ENCODE results near the gene KCNAB1.

KCNAB1 gene

DNA sequence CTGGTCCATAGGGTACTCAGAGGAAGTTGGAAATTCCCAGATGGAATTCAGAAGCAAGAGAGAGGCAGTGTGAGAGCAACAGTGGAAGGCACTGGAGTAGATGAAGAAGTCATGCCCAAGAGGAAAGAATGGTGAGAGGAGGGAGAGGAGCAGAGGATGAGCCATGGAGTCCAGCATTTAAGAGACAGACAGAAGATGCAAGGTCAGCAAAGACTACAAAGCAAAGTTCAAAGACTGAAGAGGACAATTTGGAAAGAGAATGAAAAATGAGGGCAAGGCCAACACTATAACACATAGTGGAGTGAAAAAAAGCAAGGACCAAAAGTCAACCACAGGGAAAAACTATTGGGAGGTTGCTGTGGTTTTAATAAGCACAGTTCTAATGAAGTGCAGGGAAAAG is 255.8 kb downstream of the KCNAB1 start:
- FAIRE-seq, result no peak

GRCh38 chr3:156377266-156377665 is 256.9 kb downstream of the KCNAB1 start:
- no peak for FAIRE-seq

- no peak for FAIRE-seq
These were observed 257.3 kb downstream of the KCNAB1 start for GRCh38 chr3:156377718-156378117.

DNA sequence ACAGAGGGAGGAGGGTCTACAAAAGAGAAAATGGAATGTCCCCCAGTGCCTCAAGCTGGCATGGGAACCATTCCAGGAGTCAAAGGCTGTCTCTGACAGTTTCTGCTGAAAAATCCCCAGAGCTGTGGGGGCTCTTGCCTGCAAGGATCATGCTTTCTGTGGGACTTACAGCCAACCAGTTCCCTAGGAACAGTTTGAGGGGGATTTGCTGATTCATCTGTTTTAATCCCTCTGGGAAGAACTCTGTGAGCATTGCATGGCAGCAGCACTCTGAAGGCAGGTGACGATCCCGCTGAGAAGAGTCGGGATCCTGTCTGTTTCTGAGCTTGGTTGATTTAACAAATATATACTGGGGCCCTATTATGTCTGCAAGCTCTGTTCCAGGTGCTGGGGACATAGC is 258.5 kb downstream of the KCNAB1 start:
- FAIRE-seq, result no peak

GRCh38 chr3:156379327-156379726 is 258.9 kb downstream of the KCNAB1 start:
- no peak for FAIRE-seq

DNA sequence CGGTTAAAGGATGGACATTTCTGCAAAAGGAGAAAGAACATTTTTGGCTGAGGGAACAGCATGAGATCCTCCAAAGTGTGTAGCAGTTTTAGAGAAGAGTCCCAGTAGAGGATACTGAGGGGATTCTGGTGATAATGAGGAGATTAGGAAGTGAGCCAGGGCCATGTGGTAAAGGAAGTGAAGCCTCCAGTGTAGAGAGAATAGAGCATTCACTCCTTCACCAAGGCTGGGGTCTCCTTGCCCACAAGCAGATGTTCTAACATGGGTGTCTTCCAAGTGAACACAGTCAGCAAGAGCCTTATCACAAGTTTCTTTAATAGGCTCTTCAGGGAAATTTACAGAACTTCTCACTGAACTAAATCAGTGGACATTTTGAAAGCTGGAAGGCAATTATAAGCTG is 260.9 kb downstream of the KCNAB1 start:
- no peak for FAIRE-seq

- no peak for FAIRE-seq
These were observed 262.3 kb downstream of the KCNAB1 start for GRCh38 chr3:156382458-156383346.

- FAIRE-seq, result no peak
These were observed 263.2 kb downstream of the KCNAB1 start for GRCh38 chr3:156383441-156384025.

DNA sequence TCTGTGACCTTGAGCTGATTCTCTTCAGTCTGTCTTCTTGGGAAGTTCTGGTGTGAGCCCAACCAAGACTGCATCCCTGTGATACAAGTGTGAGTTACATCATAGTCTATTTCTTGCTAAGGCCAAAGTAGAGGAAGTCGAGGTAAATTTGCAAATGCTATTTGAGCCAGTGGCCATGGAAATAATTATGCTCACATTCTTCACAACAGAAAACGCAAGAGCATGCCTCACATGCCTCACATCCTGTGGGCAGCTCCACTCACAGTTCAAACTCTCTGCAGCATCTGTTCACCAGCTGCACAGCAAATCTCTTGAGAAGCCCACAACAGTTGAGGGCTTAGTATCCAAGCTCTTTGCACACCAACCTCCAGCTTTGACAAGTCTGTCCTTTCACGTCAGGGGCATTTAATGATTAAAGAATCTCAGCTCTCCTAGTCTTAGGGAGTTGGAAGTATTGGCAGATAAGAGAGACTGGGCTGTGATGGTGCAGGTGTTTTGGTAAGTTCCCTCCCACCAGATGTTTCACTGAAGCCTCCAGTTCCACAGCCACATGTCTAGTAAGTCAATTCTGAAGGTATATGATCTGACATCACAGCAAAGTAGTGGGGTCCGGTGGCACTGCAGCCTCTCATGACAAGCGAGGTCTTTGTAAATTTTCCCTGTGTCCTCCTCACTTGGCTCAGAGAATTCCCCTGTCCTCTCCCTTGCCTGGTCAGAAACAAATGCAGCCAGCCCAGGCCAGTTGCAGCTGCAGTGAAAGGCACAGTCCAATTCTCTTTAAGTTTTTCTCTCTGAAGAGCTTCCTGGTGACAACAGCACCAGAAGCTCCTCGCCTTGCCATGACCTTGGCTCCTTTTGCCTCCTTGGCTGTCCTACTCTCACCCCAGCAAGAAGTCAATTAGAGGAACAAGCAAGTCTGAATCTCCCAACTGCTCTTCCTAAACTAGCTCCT is 268.4 kb downstream of the KCNAB1 start:
- no peak for FAIRE-seq

- FAIRE-seq, result no peak
These were observed 269.1 kb downstream of the KCNAB1 start for GRCh38 chr3:156389449-156389950.

DNA sequence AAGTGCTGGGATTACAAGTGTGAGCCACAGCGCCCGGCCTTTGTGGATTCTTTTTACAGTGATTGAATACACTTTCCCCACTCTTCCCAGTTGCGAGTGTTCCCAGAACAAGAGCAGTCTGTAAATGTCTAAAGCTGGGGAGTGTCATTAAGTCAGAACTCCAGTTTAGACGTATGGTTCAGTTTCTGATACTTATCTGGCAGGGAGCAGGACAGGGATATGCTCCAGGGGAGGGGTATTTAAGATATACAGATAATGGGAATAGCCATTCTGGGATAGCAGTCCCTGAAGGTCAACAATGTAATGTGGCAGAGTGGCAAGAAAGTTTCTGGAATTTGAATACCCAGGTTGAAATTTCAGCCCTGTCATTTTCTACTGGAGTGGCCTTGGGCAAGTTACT is 270.5 kb downstream of the KCNAB1 start:
- no peak for FAIRE-seq

GRCh38 chr3:156395961-156396710 is 275.8 kb downstream of the KCNAB1 start:
- no peak for FAIRE-seq

DNA sequence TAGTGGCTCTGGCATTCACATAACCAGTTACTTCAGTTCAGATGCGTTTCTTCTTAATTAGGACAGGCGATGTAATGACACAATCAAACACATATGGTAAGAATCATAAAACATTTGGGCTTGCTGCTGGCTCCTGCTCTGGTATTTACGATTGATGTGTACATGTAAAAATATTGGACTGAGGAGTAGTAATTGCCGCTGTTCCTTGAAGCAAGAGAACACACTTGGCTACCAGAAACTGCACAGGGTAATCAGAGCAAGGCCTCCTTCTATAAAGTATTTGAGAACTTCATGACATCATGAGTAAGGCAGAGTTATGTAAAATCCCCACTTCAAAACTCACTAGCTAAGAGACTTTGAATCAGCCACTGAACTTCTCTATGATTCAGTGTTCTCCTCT is 276.5 kb downstream of the KCNAB1 start:
- no peak for FAIRE-seq

DNA sequence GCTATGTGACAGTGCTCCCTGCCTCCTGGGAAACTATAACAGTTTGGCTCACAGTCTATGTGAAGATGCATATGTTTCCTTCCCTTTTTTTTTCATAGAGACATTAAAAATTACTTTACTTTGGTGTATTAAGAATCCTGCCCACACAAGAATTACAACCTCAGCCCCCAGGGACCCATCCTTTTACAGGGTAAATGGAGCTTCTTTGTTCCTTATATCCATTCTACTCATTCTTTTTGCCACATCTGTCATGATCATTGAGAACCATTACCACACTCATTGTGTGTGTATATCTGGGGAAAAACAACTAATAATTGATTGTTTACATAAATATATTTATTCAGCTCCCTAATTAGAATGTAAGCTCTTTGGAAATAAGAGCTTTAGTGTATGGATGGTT is 277.2 kb downstream of the KCNAB1 start:
- FAIRE-seq, result no peak

- FAIRE-seq, result no peak
These were observed 279.7 kb downstream of the KCNAB1 start for GRCh38 chr3:156400062-156400461.

GRCh38 chr3:156400735-156401134 is 280.4 kb downstream of the KCNAB1 start:
- FAIRE-seq, result no peak

DNA sequence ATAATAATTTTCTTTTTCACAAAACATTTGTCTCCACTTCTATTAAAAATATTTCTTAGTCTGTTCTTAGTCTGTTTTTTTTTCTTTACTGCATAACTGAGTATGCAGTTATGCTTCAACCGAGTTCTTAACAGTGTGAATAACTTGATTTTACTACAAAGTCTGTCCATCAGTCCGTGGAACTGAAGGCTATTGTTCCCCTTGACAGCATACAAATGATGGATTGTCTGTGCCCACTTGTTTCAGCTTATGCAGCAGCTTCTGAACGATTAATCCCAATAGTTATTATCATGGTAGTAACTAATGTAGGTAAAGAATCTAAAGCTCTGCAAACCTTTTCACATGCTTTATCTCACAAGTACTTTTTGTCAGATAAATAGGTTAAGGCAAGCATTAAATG is 283.8 kb downstream of the KCNAB1 start:
- no peak for FAIRE-seq

- no peak for FAIRE-seq
These were observed 286.0 kb downstream of the KCNAB1 start for GRCh38 chr3:156406393-156406792.

- no peak for FAIRE-seq
These were observed 287.3 kb downstream of the KCNAB1 start for GRCh38 chr3:156407617-156408225.

- no peak for FAIRE-seq
These were observed 289.3 kb downstream of the KCNAB1 start for GRCh38 chr3:156409694-156410093.

- no peak for FAIRE-seq
These were observed 292.2 kb downstream of the KCNAB1 start for GRCh38 chr3:156412600-156412999.
